Tongue (tissue), 3 donors: Measurements from ENCODE around the gene CELSR3. TPM values are rescaled to one million over a fixed set of nuclear protein-coding genes. Genes with fewer than 3 reads are reported as not detected.

Source experiments
- DNase-seq: peaks from one replicate; pipeline ENCODE4 v3.0.0-alpha.2; 2015
- small RNA-seq: library from RNA; depleted of rRNA; stranded (forward); fragments of <200 nt; gene quantifications from one replicate; pipeline ENCODE3, GENCODE V24; 2014; ENCODE audit warnings: low replicate concordance
- total RNA-seq: library from RNA; depleted of rRNA; stranded (reverse); fragments of >200 nt; gene quantifications from one replicate; pipeline ENCODE4 v1.2.3, GENCODE V29; 2014

Gene CELSR3
- total RNA-seq, 1 donor from 2014 or later = 0.51 TPM

DNA sequence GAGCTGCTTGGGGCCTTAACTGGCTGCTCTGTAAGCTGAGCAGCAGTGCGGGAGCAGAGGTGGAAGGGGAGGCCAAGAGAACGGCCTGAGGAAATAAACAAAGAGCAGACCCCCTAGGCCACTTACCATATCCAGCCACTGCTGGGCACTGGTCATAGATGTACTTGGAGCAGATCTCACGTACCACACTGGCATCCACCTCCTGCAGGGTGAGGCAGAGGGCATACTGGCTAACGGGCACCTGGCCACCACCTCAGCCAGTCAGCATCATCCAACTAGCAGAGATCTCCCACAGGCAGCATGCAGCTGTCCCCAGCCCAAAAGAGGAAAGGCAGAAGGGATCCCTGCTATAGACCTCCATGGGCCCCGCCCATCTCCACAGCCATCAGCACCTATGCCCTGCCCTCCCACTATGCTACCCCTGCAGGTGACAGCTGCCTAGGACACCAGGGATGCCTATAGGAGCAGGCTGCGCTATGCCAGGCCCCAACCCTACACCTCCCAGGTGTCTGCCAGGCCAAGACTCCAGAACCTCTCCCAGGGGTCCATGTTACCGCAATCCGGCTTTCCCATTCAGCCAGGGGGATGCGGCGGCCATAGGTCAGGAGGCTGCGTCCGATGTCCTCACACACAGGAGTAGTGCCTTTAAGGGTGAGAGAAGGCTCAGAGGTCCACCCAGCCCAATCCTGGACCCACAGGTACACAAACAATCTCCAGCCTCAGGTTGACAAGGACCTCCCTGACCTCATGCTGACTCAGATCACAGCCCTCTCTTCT lies 63.0 kb downstream of the CELSR3 start:
- peak; percentile 5 for DNase-seq

DNA sequence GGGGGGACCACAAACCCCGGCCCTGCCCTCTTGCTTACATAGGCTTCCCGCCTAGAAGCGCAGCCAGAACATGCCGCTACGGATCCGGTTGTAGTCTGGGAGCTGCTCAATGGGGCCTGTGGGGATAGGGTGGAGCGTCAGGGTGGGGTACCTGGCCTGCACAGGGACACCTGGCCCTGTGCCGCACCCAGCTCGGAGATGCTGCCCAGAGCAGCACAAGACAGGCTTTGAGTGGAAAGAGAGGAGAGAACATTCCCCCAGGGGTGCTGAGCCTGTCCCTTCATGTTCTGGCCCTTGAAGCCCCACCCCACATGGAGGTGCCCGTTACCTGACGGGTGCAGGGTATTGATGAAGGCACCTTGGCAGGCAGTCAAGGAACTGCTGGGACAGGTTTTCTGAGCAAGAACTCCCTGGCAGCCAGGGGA lies 63.6 kb downstream of the CELSR3 start:
- DNase-seq = peak; percentile 76

DNA sequence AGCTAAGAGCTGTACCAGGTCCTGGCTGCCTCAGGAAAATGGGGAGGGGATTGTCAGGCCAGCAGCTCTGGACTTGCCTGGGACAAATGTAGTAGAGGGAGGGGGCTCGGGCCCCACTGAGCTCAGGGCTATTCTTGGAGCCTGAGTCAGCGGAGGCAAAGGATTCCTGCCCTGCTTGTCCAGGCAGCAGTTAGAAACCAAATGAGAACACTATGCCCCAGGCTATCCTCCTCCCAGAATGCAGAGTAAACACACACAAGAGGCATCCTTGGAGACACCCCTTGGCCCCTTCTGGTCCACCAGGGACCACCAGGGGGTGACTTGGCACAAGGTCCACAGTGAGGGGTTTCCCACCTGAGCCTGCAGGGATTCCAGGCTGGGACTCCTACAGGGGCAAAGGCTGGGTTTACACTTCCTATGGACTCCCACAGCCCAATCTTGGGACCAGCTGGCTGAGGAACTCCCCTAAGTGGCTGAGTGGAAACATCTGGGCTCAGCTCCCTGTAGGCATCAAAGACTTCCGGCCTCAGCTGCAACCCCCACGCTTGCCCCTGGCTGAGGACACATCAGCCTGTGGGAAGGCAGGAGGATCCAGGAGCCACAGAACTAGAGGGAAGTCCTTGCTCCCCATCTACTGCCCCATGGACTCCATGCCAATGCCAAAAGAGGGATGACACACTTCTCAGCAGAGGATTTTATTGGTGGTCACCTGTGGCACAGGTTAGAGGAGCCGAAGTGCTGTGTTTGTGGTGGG lies 64.2 kb downstream of the CELSR3 start:
- peak; percentile 85 for DNase-seq

DNA sequence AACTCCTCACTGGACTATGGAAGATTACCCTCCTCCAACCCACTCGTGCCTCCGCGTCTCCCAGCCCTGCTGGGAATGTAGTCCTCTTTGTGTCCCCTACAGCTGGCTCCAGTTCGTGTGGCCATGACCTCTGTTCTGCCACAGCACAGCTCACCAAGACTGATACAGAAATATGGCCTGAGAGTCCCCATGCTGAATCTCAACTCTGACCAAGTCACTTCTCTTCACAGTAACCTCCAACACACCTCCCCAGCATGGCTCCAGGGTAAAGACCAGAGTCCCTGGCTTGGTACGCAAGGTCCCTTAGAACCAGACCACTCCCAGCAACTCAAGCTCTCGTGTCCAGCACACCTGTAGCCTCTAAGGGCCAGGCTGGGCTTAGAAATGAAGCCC lies 65.3 kb downstream of the CELSR3 start:
- DNase-seq = no peak

DNA sequence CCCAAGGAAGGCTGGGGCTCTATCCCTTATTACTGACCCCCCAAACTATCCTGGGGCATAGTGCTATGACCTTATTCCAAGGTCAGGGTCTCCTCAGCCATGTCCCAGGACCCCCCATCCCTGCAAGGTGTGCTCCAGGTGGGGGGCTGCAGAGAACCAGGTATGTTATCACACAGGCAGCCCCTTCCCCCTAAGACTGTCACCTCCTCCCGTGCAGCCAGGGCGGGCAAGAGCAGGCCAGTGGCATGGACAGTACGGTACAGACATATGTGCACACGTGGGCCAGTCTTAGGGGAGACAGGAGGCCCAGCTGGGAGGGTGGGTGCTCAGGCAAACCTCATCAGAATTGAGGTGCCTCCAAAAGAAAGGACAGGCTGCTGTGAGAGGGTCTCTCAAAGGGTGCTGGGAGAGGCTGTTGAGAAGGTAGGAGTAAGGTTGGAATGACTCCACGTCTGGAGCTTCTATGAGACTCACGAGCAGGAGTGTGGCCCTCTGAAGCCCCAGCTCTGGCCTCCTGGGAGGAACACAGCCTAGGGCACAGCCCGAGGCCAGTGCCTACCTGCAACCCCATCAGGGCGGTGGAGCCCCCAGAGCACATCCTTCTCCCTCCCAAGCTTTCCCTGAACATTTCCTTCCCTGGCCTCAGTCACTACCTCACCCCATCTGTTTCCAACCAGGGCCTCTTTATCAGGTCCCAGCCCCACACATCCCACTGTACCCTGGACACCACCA lies 65.8 kb downstream of the CELSR3 start:
- DNase-seq = no peak

DNA sequence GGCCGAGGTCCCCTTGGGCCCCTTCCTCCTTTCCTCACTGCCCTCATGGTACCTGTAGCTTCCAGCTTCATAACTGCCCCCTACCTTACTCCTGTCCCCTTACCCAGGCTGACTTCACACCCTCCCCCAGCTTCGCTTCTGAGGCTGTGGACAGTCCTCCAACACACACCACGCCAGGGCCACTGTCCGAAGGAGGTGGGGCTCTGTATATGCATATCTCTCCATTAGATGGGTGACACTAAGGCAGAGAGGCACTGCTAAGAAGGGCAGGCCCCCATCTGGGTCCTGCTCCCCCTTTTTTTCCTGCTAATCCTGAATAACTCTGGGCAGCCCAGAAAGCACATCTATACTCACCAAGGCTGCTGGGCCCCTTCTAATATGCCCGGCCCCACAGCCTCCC lies 66.5 kb downstream of the CELSR3 start:
- DNase-seq = no peak

DNA sequence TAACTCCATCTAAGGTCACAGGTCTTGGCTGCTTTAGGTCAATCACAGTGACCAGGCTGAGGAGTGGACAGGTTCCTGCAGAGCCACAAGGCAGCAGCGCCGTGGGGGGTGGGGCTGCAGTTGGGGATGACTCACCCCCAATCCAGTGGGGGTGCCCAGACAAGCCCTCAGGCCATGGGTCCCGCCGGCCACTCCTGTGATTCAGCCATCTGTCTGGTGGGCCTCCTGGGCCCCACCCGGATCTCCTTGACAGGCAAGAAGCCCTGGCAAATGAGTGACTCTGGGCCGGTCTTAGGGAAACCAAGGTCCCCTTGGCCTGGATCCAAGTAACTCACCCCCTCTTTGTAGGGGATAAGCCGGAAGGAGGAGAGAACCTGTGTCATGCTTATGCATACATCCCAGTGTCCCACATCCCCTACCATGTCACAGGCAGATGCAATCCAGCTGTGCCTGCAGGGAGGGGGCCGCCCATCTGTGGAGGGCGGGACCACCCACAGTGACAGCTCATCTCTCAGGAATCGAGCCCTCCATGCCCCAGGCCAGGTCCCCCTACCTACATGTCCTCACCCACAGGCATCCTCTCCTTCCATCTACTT lies 67.1 kb downstream of the CELSR3 start:
- DNase-seq = peak; percentile 57

DNA sequence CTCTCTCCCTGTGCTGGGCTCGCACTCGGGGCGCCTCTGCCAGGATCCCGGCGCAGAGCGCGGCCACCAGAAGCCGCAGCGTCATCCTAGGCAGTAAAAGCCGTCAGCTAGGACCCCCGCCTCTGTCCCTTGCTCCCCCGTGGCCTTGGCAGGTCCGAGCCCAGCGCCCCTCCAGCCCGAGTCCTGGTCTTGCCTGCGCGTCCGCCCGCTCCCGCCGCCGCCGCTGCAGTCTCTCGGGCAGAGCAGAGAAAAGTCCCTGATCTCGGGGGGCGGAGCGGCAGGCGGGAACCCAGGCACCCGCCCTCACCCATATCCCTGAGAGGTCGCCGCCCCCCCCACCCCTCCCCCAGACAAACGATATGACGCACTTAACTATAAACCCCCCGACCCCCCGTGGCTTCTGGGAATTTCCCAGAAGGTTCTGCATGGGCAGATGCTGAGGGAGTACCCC lies 67.6 kb downstream of the CELSR3 start, which contains the start of gene COL7A1:
Gene COL7A1 (minus strand): TSS at position 255 of the 451 bp plus-strand sequence. CDS start 170 bp downstream, at position 85.
- DNase-seq = peak; percentile 33

DNA sequence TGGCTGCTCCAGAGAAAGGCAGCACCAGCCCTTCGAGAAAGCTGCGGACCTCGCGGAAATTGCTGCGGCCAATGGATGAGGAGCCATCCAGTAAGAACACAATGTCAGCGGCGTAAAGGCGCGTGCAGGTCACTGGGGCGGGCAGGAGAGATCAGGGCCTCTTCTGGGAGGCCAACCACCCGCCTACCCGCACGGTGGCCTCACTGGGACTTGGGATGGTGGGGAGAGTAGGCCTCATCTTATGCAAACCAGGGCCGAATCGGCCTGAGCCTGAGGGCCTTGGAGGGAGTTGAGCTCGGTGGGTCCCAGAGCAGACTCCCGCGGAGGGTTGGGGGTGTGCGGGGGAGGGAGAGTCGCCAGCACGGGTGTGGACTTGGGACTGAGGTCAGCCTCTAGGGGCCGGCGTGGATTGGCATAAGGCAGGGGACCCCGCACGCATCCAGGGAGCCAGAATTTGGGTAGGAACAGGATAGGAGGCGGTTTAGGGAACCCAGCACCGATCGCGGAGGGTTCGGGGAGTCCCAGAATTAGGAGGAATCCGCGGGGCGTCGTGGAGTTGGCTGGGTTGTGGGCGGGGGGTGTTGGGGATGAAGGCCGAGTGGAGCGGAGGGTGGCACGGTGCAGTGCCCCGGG lies 68.2 kb downstream of the CELSR3 start:
- no peak for DNase-seq

DNA sequence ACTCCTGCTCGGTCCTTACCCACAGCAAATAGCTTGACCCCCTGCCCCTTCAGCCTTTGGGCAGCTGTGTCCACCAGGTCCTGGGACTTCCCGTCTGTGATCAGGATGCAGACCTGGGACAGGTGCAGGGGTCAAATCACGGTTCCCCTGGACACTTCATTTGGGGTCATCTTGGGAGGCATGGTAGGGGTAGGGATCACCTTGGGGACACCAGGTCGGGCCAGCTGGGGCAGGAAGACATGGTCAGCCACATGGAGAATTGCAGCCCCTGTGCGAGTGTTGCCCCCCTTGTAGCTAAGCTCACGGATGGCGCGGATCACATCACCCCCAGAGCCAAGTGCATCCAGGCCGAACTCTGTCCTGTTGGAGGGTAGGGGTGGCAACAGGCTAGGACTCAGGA lies 69.3 kb downstream of the CELSR3 start:
- DNase-seq = no peak

DNA sequence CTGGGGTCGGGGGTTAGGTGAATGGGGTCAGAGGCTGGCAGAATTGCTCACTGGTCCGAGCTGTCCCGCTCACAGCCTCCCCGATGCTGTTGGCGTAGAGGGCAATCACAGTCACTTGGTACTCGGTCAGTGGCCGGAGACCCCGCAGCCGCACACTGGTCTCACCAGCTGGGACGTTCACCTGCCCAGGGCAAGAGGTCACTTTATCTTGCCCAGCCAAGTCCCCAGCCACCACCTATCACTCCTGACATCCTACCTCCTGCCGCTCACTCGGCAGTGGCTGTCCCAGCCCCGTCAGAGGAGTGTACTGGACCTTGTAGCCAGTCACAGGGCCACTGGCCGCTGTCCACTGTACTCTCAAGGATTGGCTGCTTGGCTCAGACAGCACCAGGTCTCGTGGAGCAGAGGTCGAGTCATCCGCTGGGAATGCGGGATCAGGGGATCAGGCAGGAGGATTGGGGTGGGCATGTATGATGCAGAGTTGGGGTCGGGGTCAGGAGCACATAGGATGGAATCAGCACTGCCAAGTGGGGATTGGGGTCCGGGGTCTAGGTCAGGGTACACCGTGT lies 70.1 kb downstream of the CELSR3 start:
- no peak for DNase-seq

DNA sequence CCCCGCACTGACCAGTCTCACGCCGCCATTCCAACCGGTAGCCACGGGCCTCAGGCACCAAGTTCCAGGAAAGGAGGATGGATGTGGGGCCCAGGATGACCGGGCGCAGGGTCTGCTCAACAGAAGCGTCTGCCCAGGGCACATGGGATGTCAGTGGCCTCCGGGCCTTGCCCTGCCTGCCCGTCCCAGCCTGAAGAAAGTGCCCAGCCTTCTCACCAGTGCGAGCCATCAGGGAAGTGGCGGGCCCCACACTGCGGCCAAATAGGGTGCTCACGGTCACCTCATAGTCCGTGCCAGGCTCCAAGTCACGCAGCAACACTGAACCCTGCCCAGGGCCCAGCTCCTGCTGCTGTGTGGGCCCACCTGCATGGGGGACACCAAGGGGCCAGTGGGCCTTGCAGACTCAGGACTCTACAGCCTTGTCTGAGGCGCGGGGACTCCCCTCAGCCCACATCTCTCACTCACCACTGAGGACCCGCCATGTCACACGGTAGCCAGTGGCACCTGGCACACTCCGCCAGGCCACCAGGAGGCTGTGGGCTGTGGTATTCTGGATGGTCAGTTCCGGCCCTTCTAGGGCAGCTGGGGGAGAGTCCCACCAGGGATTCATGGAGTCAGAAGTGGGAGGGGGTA lies 70.7 kb downstream of the CELSR3 start:
- no peak for DNase-seq

DNA sequence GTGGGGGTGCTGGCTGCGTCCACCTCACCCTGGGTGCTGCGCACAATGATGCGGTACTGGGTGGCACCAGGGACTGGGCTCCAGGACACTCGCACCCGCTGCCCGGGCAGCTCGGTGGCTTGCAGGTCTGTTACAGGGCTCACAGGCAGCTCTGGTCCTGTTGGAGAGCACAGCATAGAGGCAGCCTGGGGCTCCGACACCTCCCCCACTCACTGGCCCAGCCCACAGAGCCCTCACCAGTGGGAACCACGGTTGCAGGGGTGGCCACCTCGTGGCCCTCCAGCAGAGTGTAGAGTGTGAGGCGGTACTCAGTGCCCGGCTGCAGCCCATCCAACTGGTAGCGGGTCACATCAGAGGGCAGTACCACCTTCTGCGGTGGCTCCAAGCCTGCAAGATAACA lies 71.2 kb downstream of the CELSR3 start:
- DNase-seq = no peak

DNA sequence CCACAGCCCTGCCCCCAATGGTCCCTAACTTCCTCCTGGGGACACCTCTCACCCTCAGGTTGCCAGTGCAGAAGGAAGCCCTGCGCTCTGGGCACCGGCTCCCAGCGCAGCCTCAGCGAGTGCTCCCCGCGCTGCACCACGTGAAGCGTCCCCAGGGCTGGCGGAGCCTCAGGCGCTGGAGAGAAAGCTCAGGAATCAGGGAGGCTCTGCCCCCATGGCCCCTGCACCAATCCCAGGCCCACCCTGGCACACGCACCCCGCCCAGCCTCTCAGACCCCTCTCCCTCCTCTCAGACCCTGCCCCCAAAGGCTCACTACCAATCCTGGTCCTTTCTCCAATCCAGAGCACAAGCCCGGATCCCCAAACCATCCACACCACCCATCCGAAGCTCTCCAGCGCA lies 74.5 kb downstream of the CELSR3 start:
- DNase-seq = no peak

DNA sequence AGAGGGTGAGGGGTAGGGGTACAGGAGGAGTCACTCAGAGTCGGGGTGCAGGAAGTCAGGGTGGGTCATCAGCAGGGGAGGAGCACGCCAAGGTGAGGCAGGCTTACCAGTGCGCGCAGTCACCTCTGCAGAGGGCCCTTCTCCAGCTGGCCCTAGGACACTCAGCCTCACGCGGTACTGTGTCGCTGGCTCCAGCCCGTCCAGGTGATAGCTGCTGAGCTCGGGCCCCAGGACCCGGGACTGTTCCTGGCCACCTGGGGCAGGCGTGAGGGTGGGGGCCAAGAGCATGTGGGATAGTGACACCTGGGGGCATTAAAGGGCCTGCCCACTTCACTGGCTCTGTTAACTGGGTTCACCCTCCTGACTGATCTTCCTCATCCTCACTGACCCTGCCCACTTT lies 75.0 kb downstream of the CELSR3 start:
- DNase-seq = no peak

Small RNAs within 50 kb of the gene (small RNA-seq; reads per million reads assigned to genes)
- not detected for gene AC141002.1

Other genes starting within 250 kb of the CELSR3 start
- gene PLXNB1, start 232.8 kb downstream of the CELSR3 start, total RNA-seq = 48.2 TPM
- 11.5 TPM for gene CCDC51, start 222.8 kb downstream of the CELSR3 start, total RNA-seq
- 188 TPM for gene TMA7, start 222.6 kb downstream of the CELSR3 start, total RNA-seq
- gene ATRIP, start 216.1 kb downstream of the CELSR3 start, total RNA-seq = 8.7 TPM
- 43.8 TPM for gene SHISA5, start 158.7 kb downstream of the CELSR3 start, total RNA-seq
- gene PFKFB4, start 106.1 kb downstream of the CELSR3 start, total RNA-seq = 9.4 TPM
- gene UCN2, start 99.1 kb downstream of the CELSR3 start, total RNA-seq = 2.4 TPM
- gene COL7A1, start 67.6 kb downstream of the CELSR3 start, total RNA-seq = 54.8 TPM
- gene UQCRC1, start 53.2 kb downstream of the CELSR3 start, total RNA-seq = 465 TPM
- not detected for gene TMEM89, start 41.1 kb downstream of the CELSR3 start, total RNA-seq
- 12.4 TPM for gene SLC26A6, start 27.4 kb downstream of the CELSR3 start, total RNA-seq
- gene NCKIPSD, start 23.0 kb upstream of the CELSR3 start, total RNA-seq = 11.3 TPM
- gene IP6K2, start 54.3 kb upstream of the CELSR3 start, total RNA-seq = 62.9 TPM
- gene PRKAR2A, start 185.0 kb upstream of the CELSR3 start, total RNA-seq = 37.0 TPM
- gene SLC25A20, start 236.0 kb upstream of the CELSR3 start, total RNA-seq = 21.7 TPM